Activated T-helper 2 cell treated with anti-CD3 and anti-CD28 coated beads, Interferon-gamma antibody, Interleukin-2, Interleukin-4, amounts not matched to agents 10 μg/mL and 5 μg/mL and 100 μg/mL, durations not matched to agents 14 hours and 24 hours and 36 hours (primary cell): Measurements from ENCODE around the gene SLC25A4. TPM values are rescaled to one million over a fixed set of nuclear protein-coding genes. Genes with fewer than 3 reads are reported as not detected.

ENCODE experiments used
- DNase-seq: peaks from one replicate; pipeline ENCODE4 v3.0.0; 2021; ENCODE audit warnings: low spot score
- H3K27ac Mint-ChIP-seq: one replicate; pipeline ENCODE4 v1.8.0; 2021; ENCODE audit warnings: mixed read lengths
- H3K27me3 Mint-ChIP-seq: one replicate; pipeline ENCODE4 v1.8.0; 2021; ENCODE audit warnings: low read depth, mixed read lengths
- H3K36me3 Mint-ChIP-seq: one replicate; pipeline ENCODE4 v1.8.0; 2021; ENCODE audit warnings: low read depth, mixed read lengths
- H3K4me1 Mint-ChIP-seq: one replicate; pipeline ENCODE4 v1.8.0; 2021; ENCODE audit warnings: low read depth, mixed read lengths
- H3K4me3 Mint-ChIP-seq: one replicate; pipeline ENCODE4 v1.8.0; 2021; ENCODE audit warnings: low read depth, mild to moderate bottlenecking, moderate library complexity, mixed read lengths
- H3K9me3 Mint-ChIP-seq: one replicate; pipeline ENCODE4 v1.8.0; 2021; ENCODE audit warnings: mixed read lengths
- intact Hi-C: fragments of 100-400 bp; cut with micrococcal nuclease; formaldehyde crosslinking; loops from one replicate; pipeline ENCODE4 v1.15.1; 2023
- total RNA-seq: library from RNA; stranded (reverse); gene quantifications from 2 replicates; pipeline ENCODE4 v1.2.3, GENCODE V29; 2022

The SLC25A4 gene
- total RNA-seq, 1 donor from 2014 or later, result 5.0 TPM

DNA sequence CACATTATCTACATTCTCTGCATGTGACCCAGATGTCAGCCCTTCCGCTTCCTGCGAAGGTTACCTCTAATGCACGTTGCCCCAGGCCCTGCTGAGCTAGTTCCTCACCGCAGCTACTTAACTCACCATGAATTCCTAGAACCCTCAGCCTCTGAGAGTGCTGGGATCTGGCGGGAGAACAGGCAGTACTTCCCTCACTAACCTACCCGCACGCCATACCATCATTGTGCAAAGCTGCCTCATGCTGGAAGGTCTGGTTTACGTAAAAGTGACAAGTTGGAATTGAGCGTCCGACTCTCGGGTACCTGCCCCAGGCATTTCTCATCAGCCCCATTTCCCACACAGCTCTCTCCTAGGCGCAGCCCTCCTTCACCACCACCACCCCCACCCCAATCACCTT, 6.3 kb downstream of the SLC25A4 start:
- no peak for DNase-seq
- Mint-ChIP-seq H3K9me3 (no peaks in the 10 kb centered on the region), H3K27ac (no peak overlapping the region), H3K4me3 (no peak overlapping the region), H3K27me3 (peaks cover 18% of the 10 kb centered on the region), H3K36me3 (peaks cover 16% of the 10 kb centered on the region), H3K4me1 (no peaks in the 10 kb centered on the region)
- intact Hi-C loops, result loop anchor here (10.0 kb wide), 1 partner anchor 245 kb away; the partner anchor contains the start of genes ANKRD37 and LRP2BP

DNA sequence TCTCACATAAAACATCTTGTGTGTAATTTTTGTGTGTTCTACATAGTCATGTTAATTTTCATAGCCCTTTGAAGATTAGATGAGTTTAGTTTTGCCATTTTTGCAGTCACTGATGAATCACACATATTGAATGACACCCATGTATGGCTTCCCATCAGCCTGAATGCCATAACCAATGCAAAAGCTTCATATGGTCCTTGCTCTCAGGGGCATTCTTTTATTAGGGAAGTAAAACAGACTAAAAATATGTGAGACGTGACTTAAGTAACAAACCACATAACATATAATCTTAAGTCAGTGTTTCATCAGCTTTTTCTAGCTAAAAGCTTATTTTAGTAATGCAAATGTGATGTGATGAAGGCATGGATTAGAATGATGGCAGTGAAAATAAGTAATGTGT, 8.2 kb downstream of the SLC25A4 start:
- peaks cover 4% of the 10 kb centered on the region for H3K27me3 Mint-ChIP-seq
- H3K4me3 Mint-ChIP-seq, result no peak overlapping the region
- H3K27ac Mint-ChIP-seq, result no peak overlapping the region
- H3K9me3 Mint-ChIP-seq, result no peaks in the 10 kb centered on the region
- H3K4me1 Mint-ChIP-seq, result no peaks in the 10 kb centered on the region
- no peak for DNase-seq
- H3K36me3 Mint-ChIP-seq, result peaks cover 24% of the 10 kb centered on the region
- intact Hi-C loops, result no loop called here

DNA sequence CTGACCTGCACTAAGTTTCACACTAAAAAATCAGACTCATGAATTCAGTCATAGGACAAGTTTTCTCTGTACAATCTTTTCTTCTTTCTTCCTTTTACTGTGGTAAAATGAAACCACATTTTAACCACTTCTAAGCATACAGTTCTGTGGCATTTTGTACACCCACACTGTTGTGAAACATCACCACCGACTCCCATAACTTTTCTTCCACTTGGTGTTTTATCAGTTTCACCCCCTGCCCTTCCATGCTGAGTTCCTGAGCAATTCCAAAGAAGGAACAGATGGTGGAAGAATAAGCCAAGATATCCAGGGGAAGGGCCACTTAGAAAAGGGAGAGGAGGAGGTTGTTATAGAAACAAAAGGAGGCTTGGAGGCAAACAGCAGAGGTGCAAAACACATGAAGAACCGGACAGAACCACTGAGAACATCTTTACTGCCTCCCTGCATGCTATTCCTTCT, 22.6 kb downstream of the SLC25A4 start:
- Mint-ChIP-seq H3K36me3 (peaks cover 71% of the 10 kb centered on the region), H3K27ac (peak overlapping the region; percentile 30), H3K4me3 (no peak overlapping the region), H3K4me1 (peaks cover 17% of the 10 kb centered on the region), H3K9me3 (no peaks in the 10 kb centered on the region), H3K27me3 (peaks cover 19% of the 10 kb centered on the region)
- intact Hi-C loops, result loop anchor here (1.0 to 2.0 kb wide), 3 partner anchors 15 to 37 kb away; partner anchors contain the start of genes CFAP97 and SLC25A4
- no peak for DNase-seq

DNA sequence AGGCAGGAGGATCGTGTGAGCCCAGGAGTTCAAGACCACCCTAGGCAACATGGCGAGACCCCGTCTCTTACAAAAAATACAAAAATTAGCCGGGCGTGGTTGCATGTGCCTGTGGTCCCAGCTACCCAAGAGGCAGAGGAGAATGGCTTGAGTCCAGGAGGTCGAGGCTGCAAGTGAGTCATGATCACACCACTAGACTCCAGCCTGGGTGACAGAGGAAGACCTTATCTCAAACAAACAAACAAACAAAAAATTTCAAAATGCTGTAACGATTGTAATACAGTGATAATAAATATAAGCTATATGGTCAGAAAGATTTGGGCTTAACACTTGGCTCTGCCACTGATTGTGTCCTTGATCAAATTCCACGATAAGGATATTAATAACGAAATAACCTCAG, 24.2 kb downstream of the SLC25A4 start:
- intact Hi-C loops, result no loop called here
- H3K4me3 Mint-ChIP-seq, result no peak overlapping the region
- peaks cover 67% of the 10 kb centered on the region for H3K36me3 Mint-ChIP-seq
- H3K9me3 Mint-ChIP-seq, result no peaks in the 10 kb centered on the region
- H3K4me1 Mint-ChIP-seq, result peaks cover 17% of the 10 kb centered on the region
- peaks cover 19% of the 10 kb centered on the region for H3K27me3 Mint-ChIP-seq
- DNase-seq, result no peak
- H3K27ac Mint-ChIP-seq, result no peak overlapping the region

DNA sequence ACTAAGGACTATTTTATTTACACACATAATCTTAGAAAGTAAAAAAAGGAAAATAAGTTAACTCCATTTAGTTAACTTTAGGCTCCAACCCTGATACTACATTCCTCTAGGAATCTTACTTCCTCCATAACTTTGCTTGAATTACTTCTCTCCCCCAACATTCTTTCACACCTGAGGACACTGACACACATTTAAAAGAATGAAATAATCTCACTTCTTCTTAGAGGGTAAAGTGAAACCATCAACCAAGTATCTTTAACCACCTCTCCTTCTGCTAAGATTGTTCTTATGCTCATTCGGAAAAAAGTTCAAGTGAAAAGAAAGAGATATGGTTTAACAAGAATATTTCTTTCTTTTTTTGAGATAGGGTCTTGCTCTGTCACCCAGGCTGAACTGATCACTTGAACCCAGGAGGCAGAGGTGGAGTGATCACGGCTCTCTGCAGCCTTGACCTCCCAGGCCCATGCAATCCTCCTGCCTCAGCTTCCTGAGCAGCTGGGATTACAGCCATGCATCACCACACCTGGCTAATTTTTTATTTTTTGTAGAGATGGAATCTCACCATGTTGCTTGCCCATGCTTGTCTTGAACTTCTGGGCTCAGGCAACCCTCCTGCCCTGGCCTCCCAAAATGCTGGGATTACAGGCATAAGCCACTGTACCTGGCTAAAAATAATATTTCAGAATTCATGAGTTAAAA, 28.5 kb downstream of the SLC25A4 start:
- no peaks in the 10 kb centered on the region for H3K9me3 Mint-ChIP-seq
- peaks cover 55% of the 10 kb centered on the region for H3K36me3 Mint-ChIP-seq
- intact Hi-C loops, result no loop called here
- no peak for DNase-seq
- H3K4me1 Mint-ChIP-seq, result peaks cover 3% of the 10 kb centered on the region
- H3K27me3 Mint-ChIP-seq, result peaks cover 9% of the 10 kb centered on the region
- no peak overlapping the region for H3K27ac Mint-ChIP-seq
- H3K4me3 Mint-ChIP-seq, result no peak overlapping the region

DNA sequence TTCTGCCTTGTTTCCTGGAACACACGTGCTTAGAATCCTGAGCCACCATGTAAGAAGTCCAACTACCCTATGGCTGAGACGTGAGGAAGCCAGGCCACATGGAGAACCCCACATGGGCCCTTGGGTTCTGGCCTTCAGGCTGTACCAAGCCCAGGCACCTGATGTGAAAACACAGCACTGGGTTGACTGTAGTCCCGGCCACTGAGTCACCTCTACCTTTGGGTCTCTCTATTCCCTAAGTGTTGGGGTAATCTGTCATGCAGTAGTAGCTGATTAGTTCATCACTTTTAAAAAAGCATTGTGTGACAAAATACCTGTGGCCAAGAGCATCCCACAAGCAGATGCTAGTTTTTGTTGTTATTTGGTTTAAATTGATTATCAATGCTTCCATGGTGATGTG, 36.4 kb downstream of the SLC25A4 start:
- intact Hi-C loops, result no loop called here
- Mint-ChIP-seq H3K4me3 (no peak overlapping the region), H3K9me3 (no peaks in the 10 kb centered on the region), H3K27me3 (no peaks in the 10 kb centered on the region), H3K27ac (no peak overlapping the region), H3K36me3 (peaks cover 31% of the 10 kb centered on the region), H3K4me1 (peaks cover 9% of the 10 kb centered on the region)
- DNase-seq, result no peak

DNA sequence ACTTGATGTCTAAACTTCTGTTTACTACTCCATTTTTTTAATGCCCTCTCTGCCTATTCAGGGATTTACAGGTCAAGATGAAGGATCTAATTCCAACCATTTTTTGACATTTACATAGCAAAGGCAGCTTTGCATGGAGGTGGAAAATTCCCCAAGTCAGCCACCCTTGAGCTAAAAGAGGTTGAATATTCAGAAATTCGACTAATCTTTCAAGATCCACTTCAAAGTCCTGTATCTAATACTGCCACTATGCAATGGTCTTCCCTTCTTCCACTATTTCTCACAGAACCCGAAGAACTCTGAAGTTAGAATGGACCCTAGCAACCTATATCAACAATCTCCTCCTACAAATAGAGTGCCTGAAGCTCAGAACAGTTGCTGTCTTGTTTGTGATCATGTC, 39.2 kb downstream of the SLC25A4 start:
- Mint-ChIP-seq H3K4me3 (no peak overlapping the region), H3K27ac (no peak overlapping the region), H3K9me3 (no peaks in the 10 kb centered on the region), H3K4me1 (peaks cover 14% of the 10 kb centered on the region), H3K27me3 (no peaks in the 10 kb centered on the region), H3K36me3 (peaks cover 29% of the 10 kb centered on the region)
- no peak for DNase-seq
- intact Hi-C loops, result loop anchor here (2.0 kb wide), 1 partner anchor 39 kb away; the partner anchor contains the start of gene SLC25A4

DNA sequence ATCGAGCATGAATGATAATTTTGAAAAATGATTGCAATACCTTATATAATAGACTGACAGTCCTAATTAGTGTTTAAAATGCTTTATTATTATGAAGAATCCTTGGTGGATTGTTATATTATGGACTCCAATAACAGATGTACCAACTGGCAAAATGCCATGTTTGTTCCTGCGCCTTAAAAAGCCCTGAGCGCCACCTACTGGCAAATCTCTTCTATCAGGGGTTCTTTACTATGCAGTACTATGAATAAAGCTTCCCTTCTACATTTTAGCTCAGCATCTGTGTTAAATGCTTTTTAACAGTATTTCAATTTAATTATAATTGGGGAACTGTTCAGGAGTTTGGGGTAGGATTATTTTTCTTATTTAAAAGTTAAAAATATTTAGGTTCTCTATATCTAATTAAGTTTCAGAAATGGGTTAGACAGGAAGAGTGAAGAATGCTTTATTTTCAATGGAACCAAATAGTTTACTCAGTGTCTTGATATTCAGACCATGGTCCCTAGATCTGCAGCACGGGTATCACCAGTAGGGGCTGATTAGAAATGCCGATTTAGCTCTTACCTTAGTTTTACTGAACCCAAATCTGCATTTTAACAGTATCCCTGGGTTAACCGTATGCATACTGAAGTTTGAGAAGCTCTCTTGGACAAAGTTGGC, 40.7 kb downstream of the SLC25A4 start:
- no peaks in the 10 kb centered on the region for H3K27me3 Mint-ChIP-seq
- H3K27ac Mint-ChIP-seq, result no peak overlapping the region
- no peak overlapping the region for H3K4me3 Mint-ChIP-seq
- peak; percentile 49 for DNase-seq
- H3K9me3 Mint-ChIP-seq, result no peaks in the 10 kb centered on the region
- peaks cover 14% of the 10 kb centered on the region for H3K4me1 Mint-ChIP-seq
- peaks cover 36% of the 10 kb centered on the region for H3K36me3 Mint-ChIP-seq
- intact Hi-C loops, result loop anchor here (1.0 to 2.0 kb wide), 3 partner anchors 41 to 178 kb away; partner anchors contain the start of gene SLC25A4

DNA sequence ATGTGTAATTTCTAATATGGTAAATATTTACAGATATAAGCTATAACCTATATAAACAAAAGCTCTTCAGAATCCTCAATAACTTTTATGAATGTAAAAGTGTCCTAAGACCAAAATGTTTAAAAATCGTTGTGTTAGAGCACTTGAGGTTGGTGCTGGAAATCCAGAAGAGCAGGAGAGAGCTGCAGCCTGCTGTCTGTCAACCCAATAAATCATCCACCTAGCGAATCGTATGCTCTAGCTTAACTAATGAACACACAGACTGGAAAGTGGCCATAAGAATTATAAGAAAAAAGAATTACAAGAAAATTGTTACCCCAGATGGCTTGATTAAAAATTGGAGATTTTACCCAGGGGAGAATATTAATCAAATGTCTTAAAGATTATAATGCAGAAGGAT, 43.7 kb downstream of the SLC25A4 start:
- Mint-ChIP-seq H3K9me3 (no peaks in the 10 kb centered on the region), H3K27me3 (no peaks in the 10 kb centered on the region), H3K4me3 (no peak overlapping the region), H3K4me1 (peaks cover 13% of the 10 kb centered on the region), H3K27ac (no peak overlapping the region), H3K36me3 (peaks cover 40% of the 10 kb centered on the region)
- intact Hi-C loops, result no loop called here
- DNase-seq, result no peak

DNA sequence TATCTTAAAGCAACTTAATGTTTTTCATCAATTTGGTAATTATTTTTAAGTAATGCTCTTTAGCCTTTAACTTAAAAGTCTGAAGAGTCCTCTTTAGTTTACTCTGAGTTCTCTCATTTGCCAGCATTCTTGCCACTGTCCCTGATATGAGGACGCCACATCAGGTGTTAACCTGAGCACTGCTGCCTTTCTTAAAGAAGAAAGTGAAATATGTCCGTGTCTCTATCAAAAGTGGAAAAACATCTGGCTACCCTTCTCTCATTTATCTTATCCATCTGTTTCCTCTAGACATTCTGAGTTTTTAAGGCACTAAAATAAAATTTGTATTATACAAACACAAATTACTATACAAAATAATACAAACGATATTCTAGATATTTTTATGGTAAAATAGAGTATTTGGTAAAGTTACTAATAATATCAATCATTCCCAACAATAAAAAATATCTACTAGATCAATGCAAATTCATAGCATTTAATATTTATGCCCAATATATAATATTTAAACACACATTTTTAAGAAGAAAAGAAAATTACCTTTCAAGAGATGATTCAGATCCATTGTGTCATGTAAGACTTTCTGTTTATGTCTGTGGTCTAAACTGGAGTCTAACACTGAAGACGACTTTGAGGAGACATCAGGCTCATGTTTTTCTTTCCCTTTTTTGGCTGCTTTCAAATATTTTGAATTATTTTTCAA, 46.7 kb downstream of the SLC25A4 start:
- H3K27me3 Mint-ChIP-seq, result no peaks in the 10 kb centered on the region
- intact Hi-C loops, result no loop called here
- no peaks in the 10 kb centered on the region for H3K9me3 Mint-ChIP-seq
- H3K4me3 Mint-ChIP-seq, result no peak overlapping the region
- DNase-seq, result no peak
- peaks cover 37% of the 10 kb centered on the region for H3K36me3 Mint-ChIP-seq
- H3K4me1 Mint-ChIP-seq, result peaks cover 15% of the 10 kb centered on the region
- H3K27ac Mint-ChIP-seq, result no peak overlapping the region

DNA sequence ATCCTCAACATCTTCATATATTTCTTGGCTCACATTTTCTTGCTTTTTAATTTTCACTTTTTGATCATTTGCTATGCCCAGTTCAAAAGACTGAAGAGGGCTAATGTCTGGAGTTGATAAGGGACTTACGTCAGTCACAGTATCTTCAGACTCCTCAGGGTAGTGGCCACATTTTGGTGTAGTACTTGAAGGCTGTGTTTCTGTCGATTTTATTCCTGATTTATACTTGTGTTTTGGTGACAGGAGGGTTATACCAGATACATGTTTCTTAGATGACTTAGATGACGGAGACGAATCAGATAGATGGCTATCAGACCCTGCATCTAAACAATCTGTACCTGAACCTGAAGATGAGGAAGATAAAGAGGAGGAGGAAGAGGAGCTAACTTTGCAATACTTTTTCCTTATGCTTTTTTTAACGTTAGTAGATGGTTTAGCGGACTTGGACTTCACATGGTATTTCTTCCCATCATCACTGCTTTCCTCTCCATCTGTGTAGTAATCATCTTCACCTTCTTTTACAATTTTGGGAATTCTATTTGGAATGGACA, 47.3 kb downstream of the SLC25A4 start:
- intact Hi-C loops, result no loop called here
- Mint-ChIP-seq H3K36me3 (peaks cover 39% of the 10 kb centered on the region), H3K4me3 (no peak overlapping the region), H3K9me3 (no peaks in the 10 kb centered on the region), H3K4me1 (peaks cover 18% of the 10 kb centered on the region), H3K27me3 (no peaks in the 10 kb centered on the region), H3K27ac (no peak overlapping the region)
- DNase-seq, result no peak

DNA sequence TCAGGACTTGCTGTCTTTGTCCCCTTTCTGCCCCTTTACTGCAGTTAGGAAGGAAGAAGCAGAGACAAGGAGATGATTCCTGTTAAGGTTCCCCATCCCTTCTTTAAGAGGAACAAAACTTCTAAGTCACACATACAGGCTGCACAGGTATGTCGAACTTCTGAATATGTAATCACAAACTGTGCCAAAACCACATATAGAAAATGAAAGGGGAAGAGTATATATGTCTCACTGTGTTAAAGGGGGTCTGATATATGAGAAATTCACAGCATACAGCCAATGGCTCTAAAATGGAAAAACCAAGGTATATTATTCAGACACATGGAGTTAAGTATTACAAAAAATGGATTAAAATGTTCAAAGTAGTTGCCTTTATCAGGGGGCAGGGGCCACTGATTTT, 49.0 kb downstream of the SLC25A4 start:
- no peak for DNase-seq
- Mint-ChIP-seq H3K27ac (no peak overlapping the region), H3K36me3 (peaks cover 40% of the 10 kb centered on the region), H3K4me3 (no peak overlapping the region), H3K4me1 (peaks cover 17% of the 10 kb centered on the region), H3K27me3 (no peaks in the 10 kb centered on the region), H3K9me3 (no peaks in the 10 kb centered on the region)
- intact Hi-C loops, result no loop called here
